Adipocyte (in vitro differentiated cells): ENCODE results near the gene MOBP.

Experiments
- DNase-seq: peaks from one replicate; pipeline ENCODE4 v3.0.0-alpha.2; 2015; ENCODE audit warnings: low read depth
- H3K27me3 ChIP-seq: replicated peaks from 2 replicates; pipeline ENCODE4 v1.7.0; 2013; ENCODE audit warnings: mild to moderate bottlenecking, low read length, moderate library complexity; ENCODE audit not compliant: control insufficient read depth, insufficient read depth
- H3K36me3 ChIP-seq: 2 replicates; pipeline ENCODE4 v1.7.0; 2013; ENCODE audit warnings: low read length, mild to moderate bottlenecking, moderate library complexity; ENCODE audit not compliant: control insufficient read depth, insufficient read depth, severe bottlenecking
- H3K4me1 ChIP-seq: 2 replicates; pipeline ENCODE4 v1.7.0; 2013; ENCODE audit warnings: mild to moderate bottlenecking, low read length, moderate library complexity; ENCODE audit not compliant: control insufficient read depth, insufficient read depth
- H3K4me3 ChIP-seq: 2 replicates; pipeline ENCODE4 v1.7.0; 2013; ENCODE audit warnings: mild to moderate bottlenecking, low read length, moderate library complexity
- H3K9ac ChIP-seq: 2 replicates; pipeline ENCODE4 v1.7.0; 2013; ENCODE audit warnings: mild to moderate bottlenecking, low read length, moderate library complexity
- H3K9me3 ChIP-seq: 2 replicates; pipeline ENCODE4 v1.7.0; 2013; ENCODE audit warnings: mild to moderate bottlenecking, low read length, moderate library complexity; ENCODE audit not compliant: control insufficient read depth

The MOBP gene

GRCh38 chr3:39473452-39474125, 6.1 kb downstream of the MOBP start:
- Histone ChIP-seq H3K4me3 (no peak overlapping the region), H3K9me3 (peaks cover 14% of the 10 kb centered on the region), H3K27me3 (peaks cover 6% of the 10 kb centered on the region), H3K4me1 (no peaks in the 10 kb centered on the region), H3K9ac (no peak overlapping the region), H3K36me3 (no peaks in the 10 kb centered on the region)
- DNase-seq: peak; percentile 4

- H3K4me3 ChIP-seq: no peak overlapping the region
- no peak overlapping the region for H3K9ac ChIP-seq
- no peaks in the 10 kb centered on the region for H3K4me1 ChIP-seq
- H3K36me3 ChIP-seq: no peaks in the 10 kb centered on the region
- peaks cover 14% of the 10 kb centered on the region for H3K9me3 ChIP-seq
- peak; percentile 51 for DNase-seq
- peaks cover 6% of the 10 kb centered on the region for H3K27me3 ChIP-seq
These were observed 6.6 kb downstream of the MOBP start for GRCh38 chr3:39474126-39474515.

GRCh38 chr3:39476783-39477182, 9.3 kb downstream of the MOBP start:
- H3K9ac ChIP-seq: no peak overlapping the region
- H3K4me1 ChIP-seq: no peaks in the 10 kb centered on the region
- H3K36me3 ChIP-seq: no peaks in the 10 kb centered on the region
- H3K4me3 ChIP-seq: no peak overlapping the region
- no peak for DNase-seq
- peaks cover 14% of the 10 kb centered on the region for H3K9me3 ChIP-seq
- H3K27me3 ChIP-seq: peaks cover 16% of the 10 kb centered on the region

GRCh38 chr3:39478226-39478625, 10.7 kb downstream of the MOBP start:
- Histone ChIP-seq H3K36me3 (no peaks in the 10 kb centered on the region), H3K4me1 (no peaks in the 10 kb centered on the region), H3K9ac (no peak overlapping the region), H3K9me3 (peaks cover 14% of the 10 kb centered on the region), H3K27me3 (peaks cover 16% of the 10 kb centered on the region), H3K4me3 (no peak overlapping the region)
- no peak for DNase-seq

- Histone ChIP-seq H3K4me3 (no peak overlapping the region), H3K9me3 (peaks cover 14% of the 10 kb centered on the region), H3K36me3 (no peaks in the 10 kb centered on the region), H3K4me1 (no peaks in the 10 kb centered on the region), H3K9ac (no peak overlapping the region), H3K27me3 (peaks cover 16% of the 10 kb centered on the region)
- no peak for DNase-seq
These were observed 12.4 kb downstream of the MOBP start for GRCh38 chr3:39479701-39480414.

- Histone ChIP-seq H3K36me3 (no peaks in the 10 kb centered on the region), H3K4me3 (no peak overlapping the region), H3K4me1 (no peaks in the 10 kb centered on the region), H3K9me3 (no peaks in the 10 kb centered on the region), H3K27me3 (peaks cover 21% of the 10 kb centered on the region), H3K9ac (no peak overlapping the region)
- DNase-seq: no peak
These were observed 18.1 kb downstream of the MOBP start for GRCh38 chr3:39485547-39485946.

- no peaks in the 10 kb centered on the region for H3K9me3 ChIP-seq
- no peak overlapping the region for H3K4me3 ChIP-seq
- peaks cover 32% of the 10 kb centered on the region for H3K27me3 ChIP-seq
- H3K36me3 ChIP-seq: no peaks in the 10 kb centered on the region
- no peak overlapping the region for H3K9ac ChIP-seq
- DNase-seq: no peak
- H3K4me1 ChIP-seq: no peaks in the 10 kb centered on the region
These were observed 23.5 kb downstream of the MOBP start for GRCh38 chr3:39491014-39491413.

GRCh38 chr3:39491733-39492350, 24.4 kb downstream of the MOBP start:
- DNase-seq: no peak
- Histone ChIP-seq H3K27me3 (peaks cover 32% of the 10 kb centered on the region), H3K9me3 (no peaks in the 10 kb centered on the region), H3K4me3 (no peak overlapping the region), H3K36me3 (no peaks in the 10 kb centered on the region), H3K4me1 (no peaks in the 10 kb centered on the region), H3K9ac (no peak overlapping the region)

GRCh38 chr3:39494781-39495180, 27.3 kb downstream of the MOBP start:
- no peak for DNase-seq
- no peaks in the 10 kb centered on the region for H3K36me3 ChIP-seq

GRCh38 chr3:39497753-39498152, 30.3 kb downstream of the MOBP start:
- DNase-seq: no peak
- peaks cover 51% of the 10 kb centered on the region for H3K27me3 ChIP-seq
- no peaks in the 10 kb centered on the region for H3K4me1 ChIP-seq
- H3K4me3 ChIP-seq: no peak overlapping the region
- no peaks in the 10 kb centered on the region for H3K9me3 ChIP-seq
- H3K36me3 ChIP-seq: no peaks in the 10 kb centered on the region
- no peak overlapping the region for H3K9ac ChIP-seq

More at GRCh38 chr3:39494781-39495180, 27.3 kb downstream of the MOBP start:
- no peak overlapping the region for H3K4me3 ChIP-seq
- no peak overlapping the region for H3K9ac ChIP-seq
- peaks cover 38% of the 10 kb centered on the region for H3K27me3 ChIP-seq
- no peaks in the 10 kb centered on the region for H3K4me1 ChIP-seq
- no peaks in the 10 kb centered on the region for H3K9me3 ChIP-seq

- peaks cover 48% of the 10 kb centered on the region for H3K27me3 ChIP-seq
- no peak for DNase-seq
- no peaks in the 10 kb centered on the region for H3K9me3 ChIP-seq
- no peaks in the 10 kb centered on the region for H3K4me1 ChIP-seq
- no peaks in the 10 kb centered on the region for H3K36me3 ChIP-seq
- no peak overlapping the region for H3K4me3 ChIP-seq
- no peak overlapping the region for H3K9ac ChIP-seq
These were observed 32.3 kb downstream of the MOBP start for GRCh38 chr3:39499651-39500273.
